GM18951 (cell line): ENCODE measurements around the gene SMC3.

ENCODE experiments used
- POLR2A ChIP-seq: IDR thresholded peaks from 4 replicates; pipeline ENCODE4 v1.6.1; 2011; ENCODE audit warnings: mild to moderate bottlenecking; ENCODE audit not compliant: insufficient read length, insufficient read depth; ENCODE audit errors: extremely low read depth
- in situ Hi-C: fragments of 300-500 bp; cut with MboI; formaldehyde crosslinking; loops from one replicate; pipeline ENCODE4 v1.12.0; 2022; ENCODE audit warnings: low sequenced_read_pairs, mixed read lengths, inconsistent platforms; ENCODE audit not compliant: unreplicated experiment

SMC3 gene

GRCh38 chr10:110613996-110614495, 46.6 kb downstream of the SMC3 start:
- in situ Hi-C loops: loop anchor here (25.0 kb wide), 1 partner anchor 273 kb away; no protein-coding TSS in a partner anchor

DNA sequence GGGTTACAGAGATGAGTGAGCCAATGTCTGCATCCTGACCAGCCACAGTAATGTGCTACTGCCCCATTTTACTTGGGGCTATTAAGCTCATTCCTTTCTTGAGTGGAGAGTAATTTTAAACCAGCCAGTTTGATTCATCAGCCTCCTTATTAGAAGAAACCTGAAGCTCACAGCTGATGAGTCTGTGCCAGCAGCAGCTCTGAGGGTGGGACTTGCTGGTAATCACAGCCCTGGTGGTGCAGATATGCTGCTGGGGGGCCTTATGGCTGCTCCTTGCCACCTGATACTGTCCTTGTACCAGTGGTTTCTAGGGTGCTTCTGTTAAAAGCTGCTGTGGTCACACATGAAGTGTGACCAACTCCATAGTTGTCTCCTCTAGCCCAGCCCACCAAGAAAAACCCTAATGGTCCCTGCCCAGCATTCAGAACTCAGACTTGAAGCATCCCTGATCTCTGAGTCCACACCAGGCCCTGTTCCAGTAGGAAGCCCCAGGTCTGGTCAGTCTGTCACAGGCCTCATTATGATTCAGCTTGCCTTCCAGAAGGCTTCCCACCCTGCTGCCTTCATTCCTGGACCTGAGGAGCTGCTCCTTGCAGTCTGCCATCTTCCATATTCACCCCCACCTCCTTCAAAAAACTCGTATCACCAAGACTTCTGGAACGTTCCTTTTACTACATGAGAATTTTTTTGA, 47.7 kb downstream of the SMC3 start:
- in situ Hi-C loops: loop anchor here (25.0 kb wide), 1 partner anchor 272 kb away; no protein-coding TSS in a partner anchor
- TF ChIP-seq POLR2A: no peak

More at GRCh38 chr10:110613996-110614495, 46.6 kb downstream of the SMC3 start:
- TF ChIP-seq POLR2A: no peak

DNA sequence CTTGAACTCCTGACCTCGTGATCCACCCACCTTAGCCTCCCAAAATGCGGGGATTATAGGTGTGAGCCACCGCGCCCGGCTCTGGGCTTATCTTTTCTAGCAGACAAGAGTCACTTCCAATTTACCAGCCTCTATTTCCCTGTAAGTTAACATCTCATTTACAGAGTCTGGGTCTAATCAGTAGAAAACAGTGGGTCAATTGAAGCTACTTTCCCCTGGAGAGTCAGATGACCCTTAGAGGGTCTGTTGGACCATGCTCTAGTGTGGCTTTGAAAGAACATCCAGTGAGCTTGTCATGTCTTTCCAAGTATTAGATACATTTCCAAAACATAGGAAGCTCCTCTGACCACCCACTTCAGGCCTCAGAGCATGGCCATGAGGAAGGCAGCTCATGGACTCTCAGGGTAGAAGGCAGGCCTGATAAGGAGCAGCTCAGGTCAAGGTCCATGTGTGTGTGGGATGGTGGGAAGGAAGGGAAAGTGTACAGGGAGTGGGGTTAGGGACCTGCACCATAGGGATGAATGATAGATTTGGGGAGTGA, 49.1 kb downstream of the SMC3 start:
- in situ Hi-C loops: loop anchor here (25.0 kb wide), 1 partner anchor 271 kb away; no protein-coding TSS in a partner anchor
- TF ChIP-seq POLR2A: no peak

GRCh38 chr10:110617425-110618229, 50.1 kb downstream of the SMC3 start:
- in situ Hi-C loops: loop anchor here (25.0 kb wide), 1 partner anchor 270 kb away; no protein-coding TSS in a partner anchor
- no peak for TF ChIP-seq POLR2A

DNA sequence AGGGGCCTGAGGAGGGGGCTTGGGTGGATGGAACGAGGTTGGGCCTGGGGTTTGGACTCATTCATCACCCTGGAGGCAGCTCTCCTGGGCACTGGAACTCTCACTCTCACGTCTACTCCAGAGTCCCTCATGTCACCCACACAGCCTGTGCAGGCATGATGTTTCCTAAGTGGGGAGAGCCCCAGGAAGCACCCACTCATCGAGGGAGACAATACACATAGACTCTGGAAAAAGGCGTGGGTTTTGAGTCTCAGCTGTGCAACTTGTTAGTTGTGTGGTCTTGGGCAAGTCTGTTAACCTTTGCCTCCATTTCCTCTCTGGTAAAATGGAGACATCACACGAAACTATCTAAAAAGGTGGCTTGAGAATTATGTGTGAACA, 50.7 kb downstream of the SMC3 start:
- in situ Hi-C loops: loop anchor here (25.0 kb wide), 1 partner anchor 269 kb away; no protein-coding TSS in a partner anchor

DNA sequence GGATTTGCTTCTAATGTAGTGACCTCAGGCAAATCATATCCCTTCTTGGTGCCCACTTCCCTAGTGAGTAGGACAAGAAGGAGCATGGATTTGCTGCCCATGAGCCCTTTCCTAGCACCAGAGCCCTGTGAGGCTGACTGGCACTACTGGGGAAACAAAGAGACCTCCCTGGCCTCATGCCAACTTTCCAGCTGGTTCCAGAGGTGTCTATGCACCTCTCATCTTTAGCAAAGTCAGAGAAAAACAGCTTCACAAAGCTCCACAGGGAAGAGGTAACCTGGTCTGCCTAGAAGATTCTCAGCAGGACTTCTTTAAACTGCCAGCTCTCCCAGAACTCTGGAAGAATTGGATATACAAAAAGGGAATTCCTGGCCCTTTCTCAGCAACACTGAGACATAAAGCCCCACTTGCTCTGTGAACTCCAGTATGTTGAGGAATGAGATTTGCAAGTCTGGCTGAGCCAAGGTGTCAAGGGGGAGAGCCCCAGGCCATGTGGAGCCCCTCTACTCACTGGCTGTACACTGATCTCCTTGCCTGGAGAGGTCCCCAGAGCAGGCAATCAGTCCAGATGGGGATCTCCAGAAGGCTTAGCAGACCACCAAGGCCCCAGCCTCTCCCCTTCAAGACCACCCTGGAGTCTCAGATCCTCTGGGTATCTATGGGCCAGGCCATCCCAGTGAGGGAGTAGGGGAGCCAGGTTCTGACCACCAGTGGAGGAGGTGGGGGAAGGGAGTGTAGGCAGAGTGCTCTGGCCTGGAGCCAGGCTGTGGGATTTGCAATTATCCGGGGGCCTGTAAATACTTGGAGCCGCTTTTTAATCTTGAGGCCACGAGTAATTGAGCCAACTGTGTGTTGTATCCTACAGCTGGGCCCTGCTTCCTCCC, 52.3 kb downstream of the SMC3 start:
- in situ Hi-C loops: loop anchor here (25.0 kb wide), 1 partner anchor 268 kb away; no protein-coding TSS in a partner anchor
- no peak for TF ChIP-seq POLR2A

More for the DNA sequence above, 50.7 kb downstream of the SMC3 start:
- no peak for TF ChIP-seq POLR2A

GRCh38 chr10:110620398-110620719, 52.9 kb downstream of the SMC3 start:
- in situ Hi-C loops: loop anchor here (25.0 kb wide), 1 partner anchor 267 kb away; no protein-coding TSS in a partner anchor
- TF ChIP-seq POLR2A: no peak

DNA sequence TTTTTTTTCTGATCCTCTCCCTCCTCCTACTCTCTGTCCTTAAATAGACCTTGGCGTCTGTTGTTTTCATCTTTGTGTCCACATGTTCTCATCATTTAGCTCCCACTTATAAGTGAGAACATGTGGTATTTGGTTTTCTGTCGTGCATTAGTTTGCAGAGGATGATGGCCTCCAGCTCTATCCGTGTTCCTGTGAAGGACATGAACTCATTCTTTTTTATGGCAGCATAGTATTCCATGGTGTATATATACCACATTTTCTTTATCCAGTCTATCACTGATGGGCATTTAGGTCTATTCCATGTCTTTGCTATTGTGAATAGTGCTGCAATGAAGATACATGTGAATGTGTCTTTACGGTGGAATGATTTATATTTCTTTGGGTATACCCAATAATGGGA, 55.8 kb downstream of the SMC3 start:
- in situ Hi-C loops: loop anchor here (25.0 kb wide), 1 partner anchor 264 kb away; no protein-coding TSS in a partner anchor

DNA sequence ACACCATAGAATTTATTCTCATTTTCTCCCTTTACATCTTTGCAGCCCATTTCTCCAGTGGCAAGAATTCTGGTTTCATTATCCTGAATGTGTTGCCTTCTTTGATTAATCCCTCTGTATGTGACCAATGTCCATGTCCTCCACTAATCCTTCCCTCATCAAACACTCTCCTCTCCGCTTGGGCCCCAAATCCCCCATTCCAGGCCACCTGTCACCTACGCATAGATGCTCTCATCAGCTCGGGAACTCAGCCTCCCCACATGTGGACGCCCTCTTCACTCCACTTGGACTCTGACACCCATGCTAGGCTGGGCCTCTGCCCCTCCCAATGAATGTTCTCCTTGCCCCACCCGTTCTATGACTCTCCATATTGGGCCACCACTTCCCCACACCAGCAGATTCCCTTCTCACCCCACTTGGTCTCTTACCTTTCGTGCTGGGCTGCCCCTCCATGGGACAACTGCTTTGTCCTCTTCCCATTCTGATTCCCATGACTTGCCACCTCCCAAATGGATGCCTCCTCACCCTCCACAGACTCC, 57.9 kb downstream of the SMC3 start:
- TF ChIP-seq POLR2A: no peak
- in situ Hi-C loops: no loop called here

DNA sequence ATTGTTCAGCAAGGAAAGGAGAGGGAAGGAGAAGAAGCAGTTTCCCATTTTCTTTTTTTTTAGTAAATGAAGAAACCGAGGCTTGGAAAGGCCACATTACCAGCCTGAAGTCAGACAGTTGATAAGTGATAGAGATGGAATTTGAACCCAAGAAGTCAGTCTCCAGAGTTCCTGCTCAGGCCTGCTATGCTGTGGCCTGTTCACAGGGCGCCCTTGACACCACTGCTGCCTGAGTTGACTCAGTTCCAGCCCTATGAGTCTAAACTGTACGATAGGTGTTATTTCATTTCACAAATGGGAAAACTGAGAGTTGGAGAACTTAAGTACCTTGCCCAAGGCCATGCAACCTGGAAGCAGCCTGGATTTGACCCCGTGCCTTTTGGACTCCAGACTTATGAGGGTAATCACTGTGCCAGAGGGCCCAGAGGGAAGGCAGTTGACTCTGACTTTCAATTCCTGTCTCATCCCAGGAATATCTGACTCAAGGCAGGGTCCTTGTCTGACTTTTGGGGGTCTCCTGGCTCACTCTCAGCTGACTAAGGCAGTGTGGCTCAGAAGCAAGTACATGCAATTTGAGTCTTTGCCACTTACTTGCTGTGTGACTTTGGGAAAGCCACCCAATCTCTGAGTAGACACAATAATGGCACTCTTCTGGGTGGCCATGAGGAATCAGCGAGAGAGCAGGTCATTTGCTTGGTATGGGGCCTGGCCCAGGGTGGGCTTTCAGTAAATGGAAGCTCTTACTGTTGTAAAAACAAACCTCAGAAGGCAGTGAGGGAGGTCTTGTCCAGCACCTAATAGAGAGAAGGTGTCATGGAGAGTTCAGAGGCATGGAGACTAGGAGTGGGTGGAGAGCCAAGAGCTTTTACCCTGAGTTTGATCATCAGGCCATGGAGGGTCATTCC, 58.7 kb downstream of the SMC3 start:
- TF ChIP-seq POLR2A: no peak
- in situ Hi-C loops: no loop called here

- TF ChIP-seq POLR2A: no peak
- in situ Hi-C loops: no loop called here
Observed at GRCh38 chr10:110628161-110628560, 60.7 kb downstream of the SMC3 start.

DNA sequence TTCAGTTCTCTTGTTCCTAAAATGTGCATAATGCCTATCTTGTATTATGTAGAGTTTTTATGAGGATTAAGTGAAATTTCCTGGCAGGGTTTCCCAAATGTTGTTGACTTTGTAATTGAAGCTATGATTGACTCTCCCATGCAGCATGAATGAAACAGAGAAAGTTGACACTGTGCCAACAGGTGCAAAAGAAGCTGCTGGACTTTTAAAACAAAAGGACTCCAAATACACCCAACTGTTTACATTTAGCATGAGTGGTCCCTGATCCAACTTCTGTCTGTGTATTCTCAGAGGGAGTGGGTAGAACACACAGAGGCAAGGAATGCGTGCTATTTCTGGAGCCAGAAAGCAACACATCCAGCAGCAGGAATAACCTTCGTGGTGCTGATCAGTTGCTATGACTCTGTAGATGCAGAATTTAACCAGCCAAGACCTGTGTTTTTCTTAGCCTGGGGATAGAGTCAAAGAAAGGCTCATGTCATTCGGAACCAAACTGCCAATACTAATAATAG, 62.2 kb downstream of the SMC3 start:
- in situ Hi-C loops: no loop called here
- TF ChIP-seq POLR2A: no peak
